Measurements from ENCODE around the gene VPS41.

VPS41 gene

GRCh38 chr7:38907066-38907465 is 1.9 kb downstream of the VPS41 start:
- in situ Hi-C loops (cut with MboI; ENCODE audit: low sequenced_read_pairs), result no loop called here

DNA sequence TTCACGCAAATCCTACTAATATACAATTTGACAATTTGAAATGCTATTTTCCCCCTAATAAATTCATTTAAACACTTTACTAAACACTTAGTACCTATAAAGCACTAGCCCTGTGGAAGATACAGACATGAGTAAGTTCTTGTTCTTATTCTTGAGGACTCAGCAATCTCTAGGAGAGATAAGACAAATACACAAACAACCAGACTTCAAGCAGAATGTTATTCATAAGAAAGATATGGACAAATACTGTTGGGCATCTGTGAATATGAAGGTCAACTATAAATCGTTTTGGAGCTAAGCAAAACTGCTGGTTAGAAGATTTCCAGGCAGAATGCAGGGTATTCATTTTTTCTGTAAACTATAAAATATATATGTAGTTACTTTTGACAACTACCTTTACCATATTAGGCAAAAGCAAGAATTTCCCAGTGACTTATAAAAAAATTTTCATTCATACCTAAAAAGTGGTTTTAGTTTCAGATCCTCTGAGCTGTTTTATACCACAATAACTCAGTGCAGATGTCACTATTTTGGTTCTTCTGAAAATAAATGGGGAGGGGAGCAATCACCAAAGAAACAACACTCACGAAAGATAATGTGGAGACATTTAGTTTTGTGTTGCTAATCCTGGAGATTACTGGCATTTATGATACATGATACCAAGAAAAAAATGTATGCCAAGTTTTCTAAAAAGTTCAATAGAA is 3.8 kb downstream of the VPS41 start:
- in situ Hi-C loops (cut with MboI; ENCODE audit: low sequenced_read_pairs), result no loop called here

DNA sequence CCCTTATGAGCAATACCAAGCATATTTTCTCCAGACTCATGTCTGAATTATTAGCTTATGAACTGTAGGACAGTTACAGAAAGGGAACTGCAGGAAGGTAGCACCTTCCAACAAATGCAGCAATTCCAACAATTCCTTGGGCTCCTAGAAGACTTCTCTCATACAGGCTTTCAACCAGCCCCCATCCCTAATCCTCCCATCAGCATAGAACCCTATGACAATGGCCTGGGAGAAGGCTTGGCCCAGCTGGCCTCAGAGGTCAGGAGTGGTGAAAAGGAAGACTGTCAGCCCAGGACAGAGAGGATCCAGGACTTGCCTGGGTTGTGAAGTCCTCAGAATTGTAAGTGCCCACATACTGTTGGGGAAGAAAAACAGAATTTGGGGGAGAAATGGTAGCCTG is 5.9 kb downstream of the VPS41 start:
- in situ Hi-C loops (cut with MboI; ENCODE audit: low sequenced_read_pairs), result no loop called here

GRCh38 chr7:38902449-38902848 is 6.5 kb downstream of the VPS41 start:
- in situ Hi-C loops (cut with MboI; ENCODE audit: low sequenced_read_pairs), result no loop called here

GRCh38 chr7:38893061-38893460 is 15.9 kb downstream of the VPS41 start:
- in situ Hi-C loops (cut with MboI; ENCODE audit: low sequenced_read_pairs), result no loop called here

DNA sequence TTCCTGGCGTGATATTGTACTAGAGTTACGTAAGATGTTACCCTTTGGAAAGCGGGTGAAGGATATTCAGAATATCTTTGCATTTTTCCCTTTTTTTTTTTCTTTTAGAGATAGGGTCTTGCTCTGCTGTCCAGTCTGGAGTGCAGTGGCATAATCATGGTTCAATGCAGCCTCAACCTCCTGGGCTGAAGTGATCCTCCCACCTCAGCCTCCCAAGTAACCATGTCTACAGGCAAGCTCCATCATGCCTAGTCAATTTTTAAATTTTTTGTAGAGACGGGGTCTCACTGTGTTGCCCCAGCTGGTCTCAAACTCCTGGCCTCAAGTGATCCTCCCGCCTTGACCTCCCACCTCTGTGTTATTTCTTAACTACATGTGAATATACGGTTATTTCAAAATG is 18.4 kb downstream of the VPS41 start:
- in situ Hi-C loops (cut with MboI; ENCODE audit: low sequenced_read_pairs), result no loop called here

GRCh38 chr7:38889872-38890432 is 19.0 kb downstream of the VPS41 start:
- in situ Hi-C loops (cut with MboI; ENCODE audit: low sequenced_read_pairs), result no loop called here

GRCh38 chr7:38889079-38889478 is 19.9 kb downstream of the VPS41 start:
- in situ Hi-C loops (cut with MboI; ENCODE audit: low sequenced_read_pairs), result no loop called here

GRCh38 chr7:38886265-38886664 is 22.7 kb downstream of the VPS41 start:
- in situ Hi-C loops (cut with MboI; ENCODE audit: low sequenced_read_pairs), result no loop called here

DNA sequence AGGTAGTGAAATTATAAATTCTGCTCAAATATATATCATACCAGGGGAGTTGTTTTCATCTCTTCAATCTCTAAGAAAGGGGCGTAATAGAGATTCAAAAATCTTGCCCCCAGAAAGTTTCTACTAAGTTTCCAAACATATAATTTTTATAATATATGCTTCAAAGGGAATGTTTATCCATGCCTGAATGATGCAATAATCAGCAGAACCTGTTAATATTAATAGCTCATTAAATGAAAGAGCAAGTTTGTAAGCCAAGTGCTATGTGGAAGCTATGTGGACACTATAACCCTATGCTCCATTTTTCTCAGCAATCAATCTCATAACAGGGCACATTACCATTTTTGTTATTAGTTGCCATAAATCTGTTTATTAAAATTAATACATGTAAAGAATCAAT is 25.3 kb downstream of the VPS41 start:
- in situ Hi-C loops (cut with MboI; ENCODE audit: low sequenced_read_pairs), result no loop called here

DNA sequence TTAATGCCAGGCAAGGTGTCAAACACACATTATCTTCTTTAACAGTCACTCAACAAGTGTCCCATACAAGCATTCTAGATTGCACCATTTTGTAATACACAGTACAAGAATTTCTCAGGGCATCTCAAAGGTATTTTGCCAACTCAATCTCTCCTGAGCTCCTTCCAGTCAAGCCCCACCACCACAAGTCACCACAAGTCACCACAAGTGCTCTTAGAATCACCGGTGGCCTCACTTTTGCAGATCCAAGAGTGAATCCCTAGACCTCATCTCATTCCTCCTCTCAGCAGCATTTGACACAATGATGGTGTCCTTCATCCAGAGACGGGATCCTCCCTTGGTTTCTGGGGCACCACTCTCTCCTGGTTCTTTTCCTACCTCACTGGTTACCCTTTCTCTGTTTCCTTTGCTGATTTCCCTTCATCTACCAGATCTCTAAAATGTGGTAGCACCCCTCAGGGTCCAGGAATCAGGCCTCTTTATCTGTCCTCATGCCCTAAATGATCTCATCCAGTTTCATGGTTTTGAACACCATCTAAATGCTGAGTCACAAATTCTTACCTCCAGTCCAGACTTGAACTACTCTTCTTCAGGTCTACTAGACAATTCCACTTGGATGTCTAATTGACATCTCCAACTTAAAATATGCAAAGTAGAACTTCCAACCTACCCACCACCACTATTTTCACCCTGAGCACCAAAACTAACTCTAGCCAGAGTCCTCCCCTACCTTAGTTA is 26.9 kb downstream of the VPS41 start:
- in situ Hi-C loops (cut with MboI; ENCODE audit: low sequenced_read_pairs), result no loop called here

- in situ Hi-C loops (cut with MboI; ENCODE audit: low sequenced_read_pairs), result no loop called here
Observed at GRCh38 chr7:38881015-38881414, 28.0 kb downstream of the VPS41 start.

GRCh38 chr7:38880454-38880853 is 28.5 kb downstream of the VPS41 start:
- in situ Hi-C loops (cut with MboI; ENCODE audit: low sequenced_read_pairs), result no loop called here

DNA sequence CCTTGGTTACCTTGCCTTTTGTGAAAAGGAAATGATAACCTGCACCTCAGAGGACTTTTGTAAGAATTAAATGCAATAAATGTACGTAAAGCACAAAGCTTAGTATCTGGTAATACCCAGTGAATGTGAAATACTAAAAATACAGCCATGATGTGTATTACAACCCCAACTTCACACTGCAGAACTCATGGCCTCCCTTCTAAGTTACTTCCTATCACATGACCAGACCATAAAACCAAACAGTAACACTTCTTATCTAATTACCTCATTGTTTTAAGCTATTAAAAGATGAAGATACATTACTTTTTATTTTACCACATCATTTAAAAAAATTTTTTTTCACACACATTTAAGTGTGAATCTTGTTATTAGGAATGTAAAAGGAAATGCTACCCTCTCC is 29.0 kb downstream of the VPS41 start:
- in situ Hi-C loops (cut with MboI; ENCODE audit: low sequenced_read_pairs), result no loop called here

- in situ Hi-C loops (cut with MboI; ENCODE audit: low sequenced_read_pairs), result no loop called here
Observed at GRCh38 chr7:38878694-38879457, 30.1 kb downstream of the VPS41 start.

DNA sequence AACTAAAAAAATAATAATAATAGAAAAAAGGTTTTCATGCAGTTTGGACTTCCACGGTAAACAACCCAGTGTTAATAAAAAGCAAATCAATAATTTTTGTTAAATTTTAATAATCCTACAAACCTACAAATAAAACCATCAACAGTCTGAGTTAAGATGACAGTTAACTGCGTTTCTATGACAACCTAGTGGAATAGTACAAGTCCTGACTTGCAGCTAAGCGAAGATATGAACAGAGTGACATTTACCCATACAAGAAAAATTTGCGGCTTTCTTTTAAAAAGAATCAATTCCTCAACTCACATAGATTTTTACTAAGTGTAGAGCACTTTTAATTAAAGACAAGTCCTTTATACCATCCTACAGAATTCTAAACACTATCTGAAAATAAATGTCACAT is 35.6 kb downstream of the VPS41 start:
- in situ Hi-C loops (cut with MboI; ENCODE audit: low sequenced_read_pairs), result no loop called here

- in situ Hi-C loops (cut with MboI; ENCODE audit: low sequenced_read_pairs), result no loop called here
Observed at GRCh38 chr7:38872202-38872601, 36.8 kb downstream of the VPS41 start.

- in situ Hi-C loops (cut with MboI; ENCODE audit: low sequenced_read_pairs), result no loop called here
Observed at GRCh38 chr7:38870147-38870546, 38.8 kb downstream of the VPS41 start.

DNA sequence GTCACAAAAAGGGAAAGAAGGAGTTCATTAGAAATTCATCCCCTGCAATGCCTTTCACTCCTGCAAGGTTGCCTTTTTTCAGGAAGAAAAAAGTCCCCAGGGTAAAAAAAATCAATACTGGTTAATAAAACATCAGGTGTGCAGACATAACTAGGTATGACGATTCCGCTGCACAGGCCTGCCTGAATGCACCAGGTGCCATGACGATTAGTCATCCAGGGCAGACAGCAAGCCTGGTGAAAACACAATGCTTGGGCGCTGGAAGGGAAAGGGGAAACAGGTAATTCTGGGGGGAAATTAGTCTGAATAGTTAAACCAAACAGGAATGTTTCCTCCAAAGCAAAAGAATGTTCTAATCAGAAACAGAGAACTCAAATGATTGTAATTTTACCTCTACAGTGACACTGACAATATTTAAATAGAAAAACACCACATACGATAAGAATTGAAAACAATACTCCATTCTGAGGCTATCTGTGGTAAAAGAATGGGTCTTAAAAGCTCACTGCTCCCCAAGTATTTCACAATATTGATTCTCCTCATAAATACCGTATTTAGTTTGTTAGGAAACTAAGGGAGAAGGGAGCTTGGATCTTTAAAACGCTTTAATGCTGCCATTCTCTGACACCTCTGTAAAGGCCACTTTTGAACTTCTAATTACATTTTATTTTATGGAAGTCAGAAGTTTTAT is 45.2 kb downstream of the VPS41 start:
- in situ Hi-C loops (cut with MboI; ENCODE audit: low sequenced_read_pairs), result no loop called here

DNA sequence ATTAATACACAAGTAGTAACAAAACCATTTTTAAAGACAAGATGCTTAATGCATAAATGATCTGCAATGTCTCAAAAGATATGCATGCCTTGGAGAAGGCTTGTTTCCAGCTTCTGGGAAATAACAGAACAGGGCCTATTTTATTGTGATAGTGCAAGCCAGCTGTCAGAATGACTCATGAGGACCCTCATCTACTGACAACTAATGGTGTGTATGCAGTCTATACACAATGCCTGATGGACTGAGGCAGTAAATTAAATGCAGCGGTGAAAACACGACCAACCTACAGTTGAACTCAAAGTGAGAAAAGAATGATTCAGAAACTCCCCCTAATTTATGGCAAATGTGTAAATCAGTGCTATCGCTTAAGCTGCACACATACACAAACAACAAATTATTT is 46.3 kb downstream of the VPS41 start:
- in situ Hi-C loops (cut with MboI; ENCODE audit: low sequenced_read_pairs), result no loop called here

Data from hTERT RPE-1 (cell line).